Ovary (tissue), 9 donors: ENCODE measurements around the gene CYP4Z1. TPM values are rescaled to one million over a fixed set of nuclear protein-coding genes. Genes with fewer than 3 reads are reported as not detected.
"Not testable (repeated sequence)": the region's sequence is repeated elsewhere in the genome, so short reads cannot be mapped to it uniquely, and the experiment has no call there.

Experiments
- DNase-seq, 5 donors: peaks; one replicate each; pipeline ENCODE4 v3.0.0-alpha.2; 2019 to 2020
- H3K27ac ChIP-seq, 2 donors: fragments of 200-600 bp; one replicate each; pipeline versions ENCODE4 v1.5.1 to v1.8.0; 2019 to 2022
- H3K27me3 ChIP-seq: fragments of 200-600 bp; one replicate; pipeline ENCODE4 v1.8.0; 2022
- H3K36me3 ChIP-seq: fragments of 200-600 bp; sonication (generic); one replicate; pipeline ENCODE4 v1.5.1; 2019
- H3K4me1 ChIP-seq: one replicate; pipeline ENCODE4 v1.8.1; 2013; ENCODE audit warnings: mild to moderate bottlenecking, moderate library complexity; ENCODE audit not compliant: insufficient read depth
- H3K4me3 ChIP-seq: fragments of 200-600 bp; sonication (generic); one replicate; pipeline ENCODE4 v1.5.1; 2017
- H3K9me3 ChIP-seq, 2 donors: fragments of 200-600 bp in 1 of 2; sonication (generic) in 1 of 2; one replicate each; pipeline versions ENCODE4 v1.5.1 to v1.8.1; 2013 to 2019; ENCODE audit warnings: mild to moderate bottlenecking in 1 of 2, moderate library complexity in 1 of 2
- EP300 ChIP-seq: sonication (generic); formaldehyde crosslinking; IDR thresholded peaks from one replicate; pipeline ENCODE4 v1.6.1; 2017; ENCODE audit warnings: antibody characterized with exemption
- POLR2A ChIP-seq: fragments of 450-650 bp; IDR thresholded peaks from one replicate; pipeline ENCODE4 v1.6.1; 2017; ENCODE audit warnings: antibody characterized with exemption, mild to moderate bottlenecking, moderate library complexity
- WGBS, 3 donors: extraction: QIAGEN DNeasy Blood & Tissue Kit in 1 of 3; methylation state at CpG; one replicate each; pipeline versions ENCODE4 v1.1.5 to v1.1.7; 2013 to 2017; 5-methylcytosine and 5-hydroxymethylcytosine counted together
- intact Hi-C, 4 donors: fragments of 100-400 bp; cut with DNase I; formaldehyde crosslinking; loops; one replicate each; pipeline versions ENCODE4 v1.11.0 to v1.15.1; 2022 to 2023
- polyA plus RNA-seq, 2 donors: library from polyadenylated mRNA; stranded (reverse); fragments of 200-250 nt in 1 of 2; fragments of 350-450 nt in 1 of 2; fragmentation: Illumina TruSeq in 1 of 2; extraction: RNeasy Lipid Tissue Mini Kit (QIAGEN cat#74804) in 1 of 2; gene quantifications; one replicate each; pipeline ENCODE4 v1.2.3, GENCODE V29; 2013 to 2014
- total RNA-seq, 7 donors: library from RNA; depleted of rRNA in 2 of 7; stranded (reverse); fragments of >200 nt in 2 of 7; fragmentation: NEBNext Ultra II Directional in 3 of 7; extraction: Animal tissue kit (Norgen Biotek cat#: 25700) in 3 of 7; gene quantifications; one replicate each; pipeline versions ENCODE4 v1.1.0 to v1.2.4, GENCODE V29; 2016 to 2023
- TF ChIP-seq, protein P1 (sequence below), 3 donors: fragments of 450-650 bp in 2 of 3; fragments of 200-600 bp in 1 of 3; IDR thresholded peaks; one replicate each; pipeline versions ENCODE4 v1.5.1 to v1.8.0; 2016 to 2022; ENCODE audit warnings: antibody characterized with exemption in 3 of 3, mild to moderate bottlenecking in 1 of 3
- donor health status: DM: no; HTN: no; CAD: no; lungs with moderate emphysema.
- donor health status: DM: no; HTN: no; CAD: no.
- donor health status: Bipolar disorder and iron deficiency.
- donor health status: DM: yes; HTN: yes; CAD: no.
- donor health status: DM: no; HTN: no; CAD: no.
- donor health status: DM: yes; HTN: yes; CAD: no.

The CYP4Z1 gene
- total and polyA plus RNA-seq, 9 donors = 0.07 to 0.80 (median 0.27) TPM; not detected in 5

- WGBS, 3 donors = 0 to 9% methylated on average over 2 to 3 of the region's 3 CpGs; no CpG with 5 or more reads in 1 of the 3 donors
- H3K27ac ChIP-seq, H3K4me3 ChIP-seq, intact Hi-C loops, H3K4me1 ChIP-seq, H3K9me3 ChIP-seq, H3K27me3 ChIP-seq, H3K36me3 ChIP-seq, DNase-seq: not testable (repeated sequence)
These were observed 24.4 kb downstream of the CYP4Z1 start for GRCh38 chr1:47091476-47091875.

DNA sequence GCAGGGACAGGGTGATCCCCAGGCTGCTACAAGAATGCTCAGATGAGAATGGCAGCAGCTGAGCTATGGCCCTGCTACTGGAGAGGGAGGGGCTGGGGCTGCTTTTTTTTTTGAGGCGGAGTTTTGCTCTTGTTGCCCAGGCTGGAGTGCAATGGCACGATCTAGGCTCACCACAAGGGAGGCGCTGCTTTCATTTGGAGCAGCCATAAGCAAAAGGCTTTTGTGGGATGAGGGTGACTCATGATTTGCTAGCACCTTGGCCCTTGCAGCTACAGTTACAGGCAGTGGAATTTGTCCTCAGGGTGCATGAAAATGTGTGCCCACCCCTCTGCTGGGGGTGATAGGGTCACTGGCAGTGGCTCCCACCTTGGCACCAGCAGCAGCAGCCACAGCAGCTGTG, 37.8 kb downstream of the CYP4Z1 start:
- 79 to 98% (median 94%) methylated on average over 3 of the region's 3 CpGs for WGBS, 3 donors

GRCh38 chr1:47106792-47107191, 39.8 kb downstream of the CYP4Z1 start:
- Histone ChIP-seq H3K4me1 (no peaks in the 10 kb centered on the region), H3K36me3 (no peaks in the 10 kb centered on the region), H3K4me3 (no peak overlapping the region), H3K9me3 (no peaks in the 10 kb centered on the region), H3K27ac (no peak overlapping the region), H3K27me3 (no peaks in the 10 kb centered on the region)
- no peak for TF ChIP-seq EP300
- TF ChIP-seq, protein P1, sequence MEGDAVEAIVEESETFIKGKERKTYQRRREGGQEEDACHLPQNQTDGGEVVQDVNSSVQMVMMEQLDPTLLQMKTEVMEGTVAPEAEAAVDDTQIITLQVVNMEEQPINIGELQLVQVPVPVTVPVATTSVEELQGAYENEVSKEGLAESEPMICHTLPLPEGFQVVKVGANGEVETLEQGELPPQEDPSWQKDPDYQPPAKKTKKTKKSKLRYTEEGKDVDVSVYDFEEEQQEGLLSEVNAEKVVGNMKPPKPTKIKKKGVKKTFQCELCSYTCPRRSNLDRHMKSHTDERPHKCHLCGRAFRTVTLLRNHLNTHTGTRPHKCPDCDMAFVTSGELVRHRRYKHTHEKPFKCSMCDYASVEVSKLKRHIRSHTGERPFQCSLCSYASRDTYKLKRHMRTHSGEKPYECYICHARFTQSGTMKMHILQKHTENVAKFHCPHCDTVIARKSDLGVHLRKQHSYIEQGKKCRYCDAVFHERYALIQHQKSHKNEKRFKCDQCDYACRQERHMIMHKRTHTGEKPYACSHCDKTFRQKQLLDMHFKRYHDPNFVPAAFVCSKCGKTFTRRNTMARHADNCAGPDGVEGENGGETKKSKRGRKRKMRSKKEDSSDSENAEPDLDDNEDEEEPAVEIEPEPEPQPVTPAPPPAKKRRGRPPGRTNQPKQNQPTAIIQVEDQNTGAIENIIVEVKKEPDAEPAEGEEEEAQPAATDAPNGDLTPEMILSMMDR (IDR thresholded peaks at IDR 0.05) = no peak
- no peak for TF ChIP-seq POLR2A
- 80 to 92% (median 88%) methylated on average over 3 of the region's 3 CpGs for WGBS, 3 donors
- intact Hi-C loops = no loop called here
- no peak for DNase-seq

More for the DNA sequence above, 37.8 kb downstream of the CYP4Z1 start:
- no peak for DNase-seq
- Histone ChIP-seq H3K27ac (no peak overlapping the region), H3K36me3 (no peaks in the 10 kb centered on the region), H3K27me3 (no peaks in the 10 kb centered on the region), H3K9me3 (no peaks in the 10 kb centered on the region), H3K4me3 (no peak overlapping the region), H3K4me1 (no peaks in the 10 kb centered on the region)
- intact Hi-C loops = no loop called here
- TF ChIP-seq POLR2A (no peak), EP300 (no peak)
- TF ChIP-seq, protein P1 (IDR thresholded peaks at IDR 0.05) = no peak

- H3K4me3 ChIP-seq, H3K9me3 ChIP-seq, H3K27ac ChIP-seq, H3K36me3 ChIP-seq, DNase-seq, H3K27me3 ChIP-seq, intact Hi-C loops, H3K4me1 ChIP-seq: not testable (repeated sequence)
- 59 to 66% (median 60%) methylated on average over 8 to 10 of the region's 10 CpGs for WGBS, 3 donors
These were observed 41.0 kb downstream of the CYP4Z1 start for GRCh38 chr1:47107851-47108574.

- H3K9me3 ChIP-seq, H3K27me3 ChIP-seq, intact Hi-C loops, H3K36me3 ChIP-seq, H3K4me3 ChIP-seq, DNase-seq, H3K4me1 ChIP-seq, H3K27ac ChIP-seq: not testable (repeated sequence)
These were observed 42.5 kb downstream of the CYP4Z1 start for GRCh38 chr1:47109482-47109881.

GRCh38 chr1:47113178-47113577, 46.1 kb downstream of the CYP4Z1 start:
- intact Hi-C loops = no loop called here
- H3K4me1 ChIP-seq = no peaks in the 10 kb centered on the region
- no peak for DNase-seq
- no peaks in the 10 kb centered on the region for H3K36me3 ChIP-seq
- H3K4me3 ChIP-seq = no peak overlapping the region
- 75 to 87% (median 85%) methylated on average over 4 of the region's 4 CpGs for WGBS, 3 donors
- TF ChIP-seq EP300 = no peak
- no peak for TF ChIP-seq POLR2A
- TF ChIP-seq, protein P1 (IDR thresholded peaks at IDR 0.05) = no peak
- no peaks in the 10 kb centered on the region for H3K27me3 ChIP-seq
- H3K9me3 ChIP-seq = no peaks in the 10 kb centered on the region
- H3K27ac ChIP-seq = no peak overlapping the region

- H3K27ac ChIP-seq, DNase-seq, H3K27me3 ChIP-seq, H3K4me1 ChIP-seq, H3K9me3 ChIP-seq, H3K36me3 ChIP-seq, H3K4me3 ChIP-seq, intact Hi-C loops: not testable (repeated sequence)
- WGBS, 3 donors = 80 to 92% (median 91%) methylated on average over 1 of the region's 1 CpG
These were observed 54.0 kb downstream of the CYP4Z1 start for GRCh38 chr1:47121039-47121438.

GRCh38 chr1:47124834-47125233, 57.8 kb downstream of the CYP4Z1 start:
- DNase-seq, H3K36me3 ChIP-seq, H3K4me1 ChIP-seq, H3K27me3 ChIP-seq, H3K9me3 ChIP-seq, H3K27ac ChIP-seq, H3K4me3 ChIP-seq, intact Hi-C loops: not testable (repeated sequence)

GRCh38 chr1:47126997-47127396, 60.0 kb downstream of the CYP4Z1 start:
- intact Hi-C loops, H3K4me1 ChIP-seq, H3K27me3 ChIP-seq, H3K27ac ChIP-seq, H3K36me3 ChIP-seq, H3K4me3 ChIP-seq, H3K9me3 ChIP-seq, DNase-seq: not testable (repeated sequence)
- WGBS, 3 donors = 91 to 97% (median 92%) methylated on average over 2 of the region's 2 CpGs
